Ovary (tissue), 9 donors: ENCODE measurements around the gene THAP11. TPM values are rescaled to one million over a fixed set of nuclear protein-coding genes. Genes with fewer than 3 reads are reported as not detected.
A peak's percentile ranks its signal among the peaks of the same experiment; 100 is the strongest.

Experiments used
- DNase-seq, 5 donors: peaks; one replicate each; pipeline ENCODE4 v3.0.0-alpha.2; 2019 to 2020
- H3K27ac ChIP-seq, 2 donors: fragments of 200-600 bp; one replicate each; pipeline versions ENCODE4 v1.5.1 to v1.8.0; 2019 to 2022
- H3K27me3 ChIP-seq: fragments of 200-600 bp; one replicate; pipeline ENCODE4 v1.8.0; 2022
- H3K36me3 ChIP-seq: fragments of 200-600 bp; sonication (generic); one replicate; pipeline ENCODE4 v1.5.1; 2019
- H3K4me1 ChIP-seq: one replicate; pipeline ENCODE4 v1.8.1; 2013; ENCODE audit warnings: mild to moderate bottlenecking, moderate library complexity; ENCODE audit not compliant: insufficient read depth
- H3K4me3 ChIP-seq: fragments of 200-600 bp; sonication (generic); one replicate; pipeline ENCODE4 v1.5.1; 2017
- H3K9me3 ChIP-seq, 2 donors: fragments of 200-600 bp in 1 of 2; sonication (generic) in 1 of 2; one replicate each; pipeline versions ENCODE4 v1.5.1 to v1.8.1; 2013 to 2019; ENCODE audit warnings: mild to moderate bottlenecking in 1 of 2, moderate library complexity in 1 of 2
- CTCF ChIP-seq, 3 donors: fragments of 450-650 bp in 2 of 3; fragments of 200-600 bp in 1 of 3; IDR thresholded peaks; one replicate each; pipeline versions ENCODE4 v1.5.1 to v1.8.0; 2016 to 2022; ENCODE audit warnings: antibody characterized with exemption in 3 of 3, mild to moderate bottlenecking in 1 of 3
- EP300 ChIP-seq: sonication (generic); formaldehyde crosslinking; IDR thresholded peaks from one replicate; pipeline ENCODE4 v1.6.1; 2017; ENCODE audit warnings: antibody characterized with exemption
- POLR2A ChIP-seq: fragments of 450-650 bp; IDR thresholded peaks from one replicate; pipeline ENCODE4 v1.6.1; 2017; ENCODE audit warnings: antibody characterized with exemption, mild to moderate bottlenecking, moderate library complexity
- WGBS, 3 donors: extraction: QIAGEN DNeasy Blood & Tissue Kit in 1 of 3; methylation state at CpG; one replicate each; pipeline versions ENCODE4 v1.1.5 to v1.1.7; 2013 to 2017; 5-methylcytosine and 5-hydroxymethylcytosine counted together
- intact Hi-C, 4 donors: fragments of 100-400 bp; cut with DNase I; formaldehyde crosslinking; loops; one replicate each; pipeline versions ENCODE4 v1.11.0 to v1.15.1; 2022 to 2023
- polyA plus RNA-seq, 2 donors: library from polyadenylated mRNA; stranded (reverse); fragments of 200-250 nt in 1 of 2; fragments of 350-450 nt in 1 of 2; fragmentation: Illumina TruSeq in 1 of 2; extraction: RNeasy Lipid Tissue Mini Kit (QIAGEN cat#74804) in 1 of 2; gene quantifications; one replicate each; pipeline ENCODE4 v1.2.3, GENCODE V29; 2013 to 2014
- total RNA-seq, 7 donors: library from RNA; depleted of rRNA in 2 of 7; stranded (reverse); fragments of >200 nt in 2 of 7; fragmentation: NEBNext Ultra II Directional in 3 of 7; extraction: Animal tissue kit (Norgen Biotek cat#: 25700) in 3 of 7; gene quantifications; one replicate each; pipeline versions ENCODE4 v1.1.0 to v1.2.4, GENCODE V29; 2016 to 2023
- donor health status: DM: no; HTN: no; CAD: no; lungs with moderate emphysema.
- donor health status: DM: no; HTN: no; CAD: no.
- donor health status: Bipolar disorder and iron deficiency.
- donor health status: DM: yes; HTN: yes; CAD: no.
- donor health status: DM: no; HTN: no; CAD: no.
- donor health status: DM: yes; HTN: yes; CAD: no.

The THAP11 gene
- total and polyA plus RNA-seq, 9 donors: 17.3 to 59.7 (median 42.9) TPM

- 1 to 2% (median 2%) methylated on average over 57 to 72 of the region's 72 CpGs for WGBS, 3 donors
- intact Hi-C loops: no loop called here
- peaks cover 6% of the 10 kb centered on the region for H3K4me1 ChIP-seq
Measured at GRCh38 chr16:67872631-67873434, 30.7 kb downstream of the THAP11 start, which contains the start of gene EDC4. TSS of gene EDC4 (plus strand) at chr16:67873052. CDS start at chr16:67873262, 210 bp downstream.

GRCh38 chr16:67873435-67874370, 31.6 kb downstream of the THAP11 start:
- WGBS, 3 donors: 9 to 14% (median 10%) methylated on average over 23 of the region's 23 CpGs
- H3K36me3 ChIP-seq: no peaks in the 10 kb centered on the region
- intact Hi-C loops: no loop called here

More at GRCh38 chr16:67872631-67873434, 30.7 kb downstream of the THAP11 start, which contains the start of gene EDC4:
- H3K27me3 ChIP-seq: no peaks in the 10 kb centered on the region
- H3K4me3 ChIP-seq: peak within 1 kb of the TSS; percentile 89
- TF ChIP-seq POLR2A (peak; percentile 59), CTCF (IDR thresholded peaks at IDR 0.05) (peak in 1 of 3 donors; percentile 12), EP300 (no peak)
- no peaks in the 10 kb centered on the region for H3K36me3 ChIP-seq
- no peaks in the 10 kb centered on the region for H3K9me3 ChIP-seq
- DNase-seq: peak; percentile 75 to 88 (median 84)
- peak within 1 kb of the TSS; percentile 37 to 47 for H3K27ac ChIP-seq

GRCh38 chr16:67874372-67874771, 32.3 kb downstream of the THAP11 start:
- 59 to 69% (median 66%) methylated on average over 3 of the region's 3 CpGs for WGBS, 3 donors
- Histone ChIP-seq H3K27ac (no peak overlapping the region), H3K27me3 (no peaks in the 10 kb centered on the region), H3K4me1 (peaks cover 6% of the 10 kb centered on the region), H3K4me3 (peak overlapping the region; percentile 89), H3K9me3 (no peaks in the 10 kb centered on the region), H3K36me3 (no peaks in the 10 kb centered on the region)
- no peak for DNase-seq
- TF ChIP-seq POLR2A: no peak
- TF ChIP-seq EP300: no peak
- TF ChIP-seq CTCF (IDR thresholded peaks at IDR 0.05): no peak
- intact Hi-C loops: no loop called here

More at GRCh38 chr16:67873435-67874370, 31.6 kb downstream of the THAP11 start:
- Histone ChIP-seq H3K9me3 (no peaks in the 10 kb centered on the region), H3K27me3 (no peaks in the 10 kb centered on the region), H3K27ac (peak overlapping the region; percentile 37 to 47), H3K4me1 (peaks cover 6% of the 10 kb centered on the region), H3K4me3 (peak overlapping the region; percentile 89)
- no peak for DNase-seq
- TF ChIP-seq EP300: no peak
- no peak for TF ChIP-seq POLR2A
- no peak for TF ChIP-seq CTCF (IDR thresholded peaks at IDR 0.05)

GRCh38 chr16:67877064-67877463, 34.9 kb downstream of the THAP11 start:
- Histone ChIP-seq H3K4me1 (peaks cover 6% of the 10 kb centered on the region), H3K27me3 (no peaks in the 10 kb centered on the region), H3K9me3 (no peaks in the 10 kb centered on the region), H3K4me3 (no peak overlapping the region), H3K36me3 (no peaks in the 10 kb centered on the region), H3K27ac (no peak overlapping the region)
- WGBS, 3 donors: 88 to 93% (median 92%) methylated on average over 11 of the region's 11 CpGs
- intact Hi-C loops: no loop called here
- DNase-seq: no peak
- no peak for TF ChIP-seq CTCF (IDR thresholded peaks at IDR 0.05)
- TF ChIP-seq POLR2A: no peak
- no peak for TF ChIP-seq EP300
